ENCODE results near the gene EXOSC10. TPM values are rescaled to one million over a fixed set of nuclear protein-coding genes. Genes with fewer than 3 reads are reported as not detected.
"Not testable (repeated sequence)": the region's sequence is repeated elsewhere in the genome, so short reads cannot be mapped to it uniquely, and the experiment has no call there.

Gene EXOSC10
- total RNA-seq, 4 donors from 2014 or later: 32.0 to 62.4 (median 40.8) TPM

GRCh38 chr1:11039351-11040104 lies 60.1 kb downstream of the EXOSC10 start:
- WGBS, 2 donors: 55 to 71% methylated on average over 2 of the region's 2 CpGs
- no peaks in the 10 kb centered on the region for H3K36me3 ChIP-seq
- H3K27ac ChIP-seq: no peak overlapping the region
- H3K9me3 ChIP-seq: no peaks in the 10 kb centered on the region
- H3K4me3 ChIP-seq: no peak overlapping the region
- intact Hi-C loops (cut with DNase I): loop anchor here (10.0 kb wide), 1 partner anchor 605 kb away; no protein-coding TSS in a partner anchor
- no peak for DNase-seq
- H3K27me3 ChIP-seq: peaks cover 0 to 14% (median 0%) of the 10 kb centered on the region in 4 donors
- no peak for TF ChIP-seq CTCF (IDR thresholded peaks at IDR 0.05)
- no peak for TF ChIP-seq POLR2A (IDR thresholded peaks at IDR 0.05)
- H3K4me1 ChIP-seq: peaks cover 0 to 9% (median 0%) of the 10 kb centered on the region in 3 donors

GRCh38 chr1:11037740-11038182 lies 61.9 kb downstream of the EXOSC10 start:
- Histone ChIP-seq H3K36me3 (no peaks in the 10 kb centered on the region), H3K27me3 (peaks cover 0 to 14% (median 0%) of the 10 kb centered on the region in 4 donors), H3K4me3 (no peak overlapping the region), H3K4me1 (peaks cover 0 to 9% (median 0%) of the 10 kb centered on the region in 3 donors), H3K27ac (no peak overlapping the region), H3K9me3 (no peaks in the 10 kb centered on the region)
- DNase-seq: no peak
- WGBS, 2 donors: 1 to 2% methylated on average over 8 of the region's 8 CpGs
- intact Hi-C loops (cut with DNase I): loop anchor here (10.0 kb wide), 1 partner anchor 607 kb away; no protein-coding TSS in a partner anchor
- TF ChIP-seq POLR2A (IDR thresholded peaks at IDR 0.05): no peak
- peak; percentile 89 to 97 (median 94) for TF ChIP-seq CTCF (IDR thresholded peaks at IDR 0.05)

- H3K36me3 ChIP-seq, H3K9me3 ChIP-seq, H3K27ac ChIP-seq, DNase-seq, H3K4me1 ChIP-seq, H3K4me3 ChIP-seq: not testable (repeated sequence)
- intact Hi-C loops (cut with DNase I): loop anchor here (10.0 kb wide), 1 partner anchor 608 kb away; no protein-coding TSS in a partner anchor
- WGBS, 2 donors: 55 to 59% methylated on average over 18 of the region's 18 CpGs
- H3K27me3 ChIP-seq: peaks cover 0 to 14% (median 0%) of the 10 kb centered on the region in 4 donors
These were observed 62.5 kb downstream of the EXOSC10 start for GRCh38 chr1:11037019-11037739.

GRCh38 chr1:11031624-11032262 lies 67.9 kb downstream of the EXOSC10 start:
- Histone ChIP-seq H3K4me3 (no peak overlapping the region), H3K36me3 (peaks cover 0 to 34% (median 6%) of the 10 kb centered on the region in 3 donors), H3K27me3 (no peaks in the 10 kb centered on the region), H3K27ac (no peak overlapping the region), H3K9me3 (no peaks in the 10 kb centered on the region), H3K4me1 (no peaks in the 10 kb centered on the region)
- intact Hi-C loops (cut with DNase I): loop anchor here (10.0 kb wide), 1 partner anchor 613 kb away; no protein-coding TSS in a partner anchor
- TF ChIP-seq POLR2A (IDR thresholded peaks at IDR 0.05): no peak
- no peak for DNase-seq
- 90% methylated on average over 10 of the region's 10 CpGs for WGBS, 2 donors

GRCh38 chr1:11030865-11031264 lies 68.8 kb downstream of the EXOSC10 start:
- 84 to 87% methylated on average over 7 to 9 of the region's 9 CpGs for WGBS, 2 donors
- intact Hi-C loops (cut with DNase I): loop anchor here (10.0 kb wide), 1 partner anchor 614 kb away; no protein-coding TSS in a partner anchor
- H3K27ac ChIP-seq: no peak overlapping the region
- H3K4me1 ChIP-seq: peaks cover 0 to 8% (median 0%) of the 10 kb centered on the region in 3 donors
- no peak overlapping the region for H3K4me3 ChIP-seq
- no peak for DNase-seq
- H3K36me3 ChIP-seq: peaks cover 0 to 43% (median 11%) of the 10 kb centered on the region in 3 donors
- TF ChIP-seq CTCF (IDR thresholded peaks at IDR 0.05) (no peak), POLR2A (IDR thresholded peaks at IDR 0.05) (no peak)
- H3K27me3 ChIP-seq: no peaks in the 10 kb centered on the region
- H3K9me3 ChIP-seq: no peaks in the 10 kb centered on the region

All from esophagus squamous epithelium (tissue), 5 donors.